Gastrocnemius medialis (tissue), 4 donors: ENCODE results near the gene EFCAB5.

Experiments used
- CTCF ChIP-seq, 5 experiments: fragments of 450-650 bp in 3 of 5; fragments of 200-600 bp in 2 of 5; sonication (generic) in 2 of 5; IDR thresholded peaks in 4 of 5; conservative IDR thresholded peaks in 1 of 5; 1 replicate in 4 of 5; 2 replicates in 1 of 5; pipeline ENCODE4 v1.5.1; 2016 to 2019; ENCODE audit warnings: antibody characterized with exemption in 5 of 5, mild to moderate bottlenecking in 3 of 5, moderate library complexity in 3 of 5
- POLR2A ChIP-seq, 2 donors: fragments of 450-650 bp; IDR thresholded peaks; one replicate each; pipeline ENCODE4 v1.6.1; 2017; ENCODE audit warnings: antibody characterized with exemption in 2 of 2, mild to moderate bottlenecking in 2 of 2, moderate library complexity in 2 of 2

- no peak for TF ChIP-seq CTCF (IDR thresholded peaks at IDR 0.05 in 4 of 5, conservative IDR thresholded peaks at IDR 0.05 in 1 of 5)
- TF ChIP-seq POLR2A (IDR thresholded peaks at IDR 0.05): no peak
Measured at GRCh38 chr17:29958947-29959657, 17.7 kb downstream of the EFCAB5 start.
